ENCODE results near the gene DNAJC16.
A peak's percentile ranks its signal among the peaks of the same experiment; 100 is the strongest.

The DNAJC16 gene

GRCh38 chr1:15609631-15610030 is 83.0 kb downstream of the DNAJC16 start:
- no peaks in the 10 kb centered on the region for H3F3A ChIP-seq (ENCODE audit: insufficient read depth, low read length)
- TF ChIP-seq, protein P1, sequence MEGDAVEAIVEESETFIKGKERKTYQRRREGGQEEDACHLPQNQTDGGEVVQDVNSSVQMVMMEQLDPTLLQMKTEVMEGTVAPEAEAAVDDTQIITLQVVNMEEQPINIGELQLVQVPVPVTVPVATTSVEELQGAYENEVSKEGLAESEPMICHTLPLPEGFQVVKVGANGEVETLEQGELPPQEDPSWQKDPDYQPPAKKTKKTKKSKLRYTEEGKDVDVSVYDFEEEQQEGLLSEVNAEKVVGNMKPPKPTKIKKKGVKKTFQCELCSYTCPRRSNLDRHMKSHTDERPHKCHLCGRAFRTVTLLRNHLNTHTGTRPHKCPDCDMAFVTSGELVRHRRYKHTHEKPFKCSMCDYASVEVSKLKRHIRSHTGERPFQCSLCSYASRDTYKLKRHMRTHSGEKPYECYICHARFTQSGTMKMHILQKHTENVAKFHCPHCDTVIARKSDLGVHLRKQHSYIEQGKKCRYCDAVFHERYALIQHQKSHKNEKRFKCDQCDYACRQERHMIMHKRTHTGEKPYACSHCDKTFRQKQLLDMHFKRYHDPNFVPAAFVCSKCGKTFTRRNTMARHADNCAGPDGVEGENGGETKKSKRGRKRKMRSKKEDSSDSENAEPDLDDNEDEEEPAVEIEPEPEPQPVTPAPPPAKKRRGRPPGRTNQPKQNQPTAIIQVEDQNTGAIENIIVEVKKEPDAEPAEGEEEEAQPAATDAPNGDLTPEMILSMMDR (IDR thresholded peaks at IDR 0.05; ENCODE audit: low read length), result no peak
- TF ChIP-seq EZH2phosphoT487 (IDR thresholded peaks at IDR 0.05; ENCODE audit: low read length) (no peak), EZH2 (optimal IDR thresholded peaks at IDR 0.05; ENCODE audit: low read depth, low read length) (no peak)

GRCh38 chr1:15610167-15610566 is 83.5 kb downstream of the DNAJC16 start:
- Histone ChIP-seq H3K9me2 (replicated peaks; ENCODE audit: insufficient read depth, low read length) (no peaks in the 10 kb centered on the region), H3K27ac (ENCODE audit: low read length) (no peak overlapping the region), H3K4me3 (ENCODE audit: low read length) (no peak overlapping the region), H3F3A (ENCODE audit: insufficient read depth, low read length) (no peaks in the 10 kb centered on the region), H3K79me2 (ENCODE audit: low read length) (no peaks in the 10 kb centered on the region), H3K4me1 (ENCODE audit: low read length) (no peaks in the 10 kb centered on the region; the same call in 1 of the 2 replicates), H2AFZ (ENCODE audit: low read length) (no peak overlapping the region), H4K20me1 (ENCODE audit: insufficient read depth, low read length) (no peaks in the 10 kb centered on the region), H3K36me3 (replicated peaks; ENCODE audit: insufficient read depth, low read length) (no peaks in the 10 kb centered on the region), H3K27me3 (replicated peaks; ENCODE audit: insufficient read depth, low read length) (no peaks in the 10 kb centered on the region), H3K4me2 (ENCODE audit: low read depth, low read length) (no peak overlapping the region), H3K9ac (ENCODE audit: low read length) (no peak overlapping the region), H3K9me3 (replicated peaks; ENCODE audit: insufficient read depth, low read length) (no peaks in the 10 kb centered on the region)
- no peak for DNase-seq
- TF ChIP-seq, protein P1 (IDR thresholded peaks at IDR 0.05; ENCODE audit: low read length), result no peak
- TF ChIP-seq EZH2phosphoT487 (IDR thresholded peaks at IDR 0.05; ENCODE audit: low read length) (no peak), EZH2 (optimal IDR thresholded peaks at IDR 0.05; ENCODE audit: low read depth, low read length) (no peak)

More at GRCh38 chr1:15609631-15610030, 83.0 kb downstream of the DNAJC16 start:
- Histone ChIP-seq H3K9ac (ENCODE audit: low read length) (no peak overlapping the region), H3K36me3 (replicated peaks; ENCODE audit: insufficient read depth, low read length) (no peaks in the 10 kb centered on the region), H3K27me3 (replicated peaks; ENCODE audit: insufficient read depth, low read length) (no peaks in the 10 kb centered on the region), H3K9me2 (replicated peaks; ENCODE audit: insufficient read depth, low read length) (no peaks in the 10 kb centered on the region), H4K20me1 (ENCODE audit: insufficient read depth, low read length) (no peaks in the 10 kb centered on the region), H3K4me3 (ENCODE audit: low read length) (no peak overlapping the region), H3K27ac (ENCODE audit: low read length) (no peak overlapping the region), H3K4me1 (ENCODE audit: low read length) (no peaks in the 10 kb centered on the region; the same call in 1 of the 2 replicates), H3K4me2 (ENCODE audit: low read depth, low read length) (no peak overlapping the region), H3K79me2 (ENCODE audit: low read length) (no peaks in the 10 kb centered on the region), H3K9me3 (replicated peaks; ENCODE audit: insufficient read depth, low read length) (no peaks in the 10 kb centered on the region), H2AFZ (ENCODE audit: low read length) (no peak overlapping the region)
- DNase-seq, result no peak

GRCh38 chr1:15616373-15617172 is 89.9 kb downstream of the DNAJC16 start:
- Histone ChIP-seq H3K9ac (ENCODE audit: low read length) (peak overlapping the region; percentile 47; the same call in 1 of the 2 replicates), H4K20me1 (ENCODE audit: insufficient read depth, low read length) (no peaks in the 10 kb centered on the region), H2AFZ (ENCODE audit: low read length) (peak overlapping the region; percentile 54)

More at GRCh38 chr1:15616373-15617172, 89.9 kb downstream of the DNAJC16 start:
- no peak for DNase-seq
- peaks cover 24% of the 10 kb centered on the region for H3F3A ChIP-seq (ENCODE audit: insufficient read depth, low read length)
- H3K4me2 ChIP-seq (ENCODE audit: low read depth, low read length), result peak overlapping the region; percentile 64
- H3K4me1 ChIP-seq (ENCODE audit: low read length), result peaks cover 7% of the 10 kb centered on the region; the same call in 1 of the 2 replicates
- H3K4me3 ChIP-seq (ENCODE audit: low read length), result peak overlapping the region; percentile 63
- H3K9me3 ChIP-seq (replicated peaks; ENCODE audit: insufficient read depth, low read length), result no peaks in the 10 kb centered on the region
- no peak for TF ChIP-seq EZH2phosphoT487 (IDR thresholded peaks at IDR 0.05; ENCODE audit: low read length)
- TF ChIP-seq, protein P1 (IDR thresholded peaks at IDR 0.05; ENCODE audit: low read length), result no peak
- no peak for TF ChIP-seq EZH2 (optimal IDR thresholded peaks at IDR 0.05; ENCODE audit: low read depth, low read length)
- no peaks in the 10 kb centered on the region for H3K9me2 ChIP-seq (replicated peaks; ENCODE audit: insufficient read depth, low read length)
- H3K36me3 ChIP-seq (replicated peaks; ENCODE audit: insufficient read depth, low read length), result no peaks in the 10 kb centered on the region
- H3K27ac ChIP-seq (ENCODE audit: low read length), result peak overlapping the region; percentile 61
- peaks cover 41% of the 10 kb centered on the region for H3K79me2 ChIP-seq (ENCODE audit: low read length)
- H3K27me3 ChIP-seq (replicated peaks; ENCODE audit: insufficient read depth, low read length), result no peaks in the 10 kb centered on the region

All from MM.1S (cell line).